Measurements from ENCODE around the gene C2orf49.

DNA sequence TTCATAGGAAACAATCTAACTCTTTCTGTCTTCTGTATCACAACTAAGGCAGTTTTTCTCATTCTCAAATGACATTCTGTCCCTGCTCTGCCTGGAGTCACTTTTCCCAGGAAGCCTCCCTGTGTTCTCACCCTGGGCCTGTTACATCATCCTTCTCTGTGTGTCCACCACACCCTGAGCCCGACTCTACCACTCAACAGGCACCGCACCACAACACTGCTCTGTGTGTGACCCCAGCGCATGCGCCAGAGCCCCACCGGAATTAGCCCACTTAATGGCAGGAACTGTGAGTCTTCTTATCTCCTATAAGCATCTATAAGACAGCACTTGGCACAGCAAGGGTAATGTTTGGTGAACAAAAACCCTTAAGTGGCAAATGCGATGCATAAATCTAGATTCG, 40.1 kb upstream of the C2orf49 start:
- TF ChIP-seq POLR2AphosphoS5 (IDR thresholded peaks at IDR 0.05; ENCODE audit: insufficient read depth, low read depth, low read length) (no peak), POLR2A (IDR thresholded peaks at IDR 0.05; ENCODE audit: low read depth, low read length) (no peak), GATA2 (IDR thresholded peaks at IDR 0.05; ENCODE audit: insufficient read depth, insufficient read length, low read depth, low read length) (peak; percentile 34), EZH2 (IDR thresholded peaks at IDR 0.05; ENCODE audit: borderline replicate concordance, low read depth, low read length, severe bottlenecking) (no peak)
- TF ChIP-seq, protein P1, sequence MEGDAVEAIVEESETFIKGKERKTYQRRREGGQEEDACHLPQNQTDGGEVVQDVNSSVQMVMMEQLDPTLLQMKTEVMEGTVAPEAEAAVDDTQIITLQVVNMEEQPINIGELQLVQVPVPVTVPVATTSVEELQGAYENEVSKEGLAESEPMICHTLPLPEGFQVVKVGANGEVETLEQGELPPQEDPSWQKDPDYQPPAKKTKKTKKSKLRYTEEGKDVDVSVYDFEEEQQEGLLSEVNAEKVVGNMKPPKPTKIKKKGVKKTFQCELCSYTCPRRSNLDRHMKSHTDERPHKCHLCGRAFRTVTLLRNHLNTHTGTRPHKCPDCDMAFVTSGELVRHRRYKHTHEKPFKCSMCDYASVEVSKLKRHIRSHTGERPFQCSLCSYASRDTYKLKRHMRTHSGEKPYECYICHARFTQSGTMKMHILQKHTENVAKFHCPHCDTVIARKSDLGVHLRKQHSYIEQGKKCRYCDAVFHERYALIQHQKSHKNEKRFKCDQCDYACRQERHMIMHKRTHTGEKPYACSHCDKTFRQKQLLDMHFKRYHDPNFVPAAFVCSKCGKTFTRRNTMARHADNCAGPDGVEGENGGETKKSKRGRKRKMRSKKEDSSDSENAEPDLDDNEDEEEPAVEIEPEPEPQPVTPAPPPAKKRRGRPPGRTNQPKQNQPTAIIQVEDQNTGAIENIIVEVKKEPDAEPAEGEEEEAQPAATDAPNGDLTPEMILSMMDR (IDR thresholded peaks at IDR 0.05; ENCODE audit: extremely low read depth in 1 of 2, insufficient read depth in 1 of 2, low read depth in 1 of 2, low read length in 2 of 2), result no peak

Data from endothelial cell of umbilical vein (primary cell).